ENCODE measurements around the gene RASGRP3.

The RASGRP3 gene

DNA sequence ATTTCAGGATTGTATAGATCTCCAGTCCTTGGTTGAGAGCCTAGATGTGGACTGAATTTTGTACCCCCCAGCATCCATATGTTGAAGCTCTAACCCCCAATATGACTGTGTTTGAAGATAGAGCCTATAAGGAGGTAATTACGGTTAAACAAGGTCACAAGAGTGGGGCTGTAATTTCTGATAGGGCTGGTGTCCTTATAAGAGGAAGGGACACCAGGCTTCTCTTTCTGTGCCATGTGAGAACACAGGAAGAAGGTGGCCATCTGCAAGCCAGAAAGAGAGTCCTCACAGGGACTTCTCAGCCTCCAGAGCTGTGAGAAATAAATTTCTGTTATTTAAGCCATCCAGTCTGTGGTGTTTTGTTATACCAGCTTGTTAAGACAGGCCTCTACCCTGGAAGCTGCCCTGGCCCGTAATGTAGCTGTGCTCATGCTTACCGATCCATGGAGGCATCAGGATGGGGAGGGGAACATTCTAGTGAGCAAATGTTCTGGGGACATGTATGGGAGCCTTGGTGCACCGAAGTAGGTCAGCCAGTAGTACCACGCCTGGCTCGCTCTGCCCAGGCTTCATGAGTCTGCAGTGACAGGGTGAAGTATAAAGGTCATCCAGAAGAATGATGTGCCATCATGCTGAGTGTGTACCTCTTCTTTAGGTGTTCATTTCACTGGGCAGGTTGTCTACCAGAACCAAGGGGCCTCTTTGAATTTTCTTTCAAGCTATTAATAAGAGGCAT is 16.1 kb downstream of the RASGRP3 start:
- DNase-seq (ENCODE audit: extremely low read depth, low read depth), result no peak
- TF ChIP-seq, protein P1, sequence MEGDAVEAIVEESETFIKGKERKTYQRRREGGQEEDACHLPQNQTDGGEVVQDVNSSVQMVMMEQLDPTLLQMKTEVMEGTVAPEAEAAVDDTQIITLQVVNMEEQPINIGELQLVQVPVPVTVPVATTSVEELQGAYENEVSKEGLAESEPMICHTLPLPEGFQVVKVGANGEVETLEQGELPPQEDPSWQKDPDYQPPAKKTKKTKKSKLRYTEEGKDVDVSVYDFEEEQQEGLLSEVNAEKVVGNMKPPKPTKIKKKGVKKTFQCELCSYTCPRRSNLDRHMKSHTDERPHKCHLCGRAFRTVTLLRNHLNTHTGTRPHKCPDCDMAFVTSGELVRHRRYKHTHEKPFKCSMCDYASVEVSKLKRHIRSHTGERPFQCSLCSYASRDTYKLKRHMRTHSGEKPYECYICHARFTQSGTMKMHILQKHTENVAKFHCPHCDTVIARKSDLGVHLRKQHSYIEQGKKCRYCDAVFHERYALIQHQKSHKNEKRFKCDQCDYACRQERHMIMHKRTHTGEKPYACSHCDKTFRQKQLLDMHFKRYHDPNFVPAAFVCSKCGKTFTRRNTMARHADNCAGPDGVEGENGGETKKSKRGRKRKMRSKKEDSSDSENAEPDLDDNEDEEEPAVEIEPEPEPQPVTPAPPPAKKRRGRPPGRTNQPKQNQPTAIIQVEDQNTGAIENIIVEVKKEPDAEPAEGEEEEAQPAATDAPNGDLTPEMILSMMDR (IDR thresholded peaks at IDR 0.05; ENCODE audit: low read depth, low read length, missing control alignments), result no peak
- H3K4me3 ChIP-seq (replicated peaks; ENCODE audit: low read depth, low read length), result no peak overlapping the region

DNA sequence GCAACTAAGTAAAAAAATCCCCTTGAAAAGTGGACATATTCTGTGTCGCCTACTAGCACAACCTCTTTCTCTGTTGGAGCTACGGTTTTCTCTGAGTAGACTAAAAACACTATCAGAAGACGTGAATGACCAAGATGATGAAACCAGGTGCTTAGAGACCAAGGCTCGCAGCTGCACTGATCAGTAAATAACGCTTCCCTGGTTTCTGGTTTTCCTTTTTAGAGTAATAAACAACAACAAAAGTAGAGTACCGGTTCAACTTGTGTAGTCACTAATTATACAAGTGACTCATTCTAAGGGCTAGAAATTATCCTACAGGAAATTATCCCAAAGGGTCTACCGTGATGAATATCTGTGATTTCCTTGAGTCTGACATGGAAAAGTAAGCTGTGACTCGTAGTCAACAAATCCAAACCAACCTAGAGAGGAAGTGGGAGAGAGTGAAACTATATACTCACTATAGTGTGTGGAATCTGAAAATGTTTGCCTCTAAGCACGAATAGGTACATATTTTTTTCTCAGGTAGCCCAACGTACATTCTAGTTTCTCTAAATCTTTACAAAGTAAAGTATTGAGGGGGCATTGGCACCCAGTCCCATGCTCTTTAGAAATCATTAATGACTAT is 17.8 kb downstream of the RASGRP3 start:
- TF ChIP-seq, protein P1 (IDR thresholded peaks at IDR 0.05; ENCODE audit: low read depth, low read length, missing control alignments), result no peak
- H3K4me3 ChIP-seq (replicated peaks; ENCODE audit: low read depth, low read length), result no peak overlapping the region
- no peak for DNase-seq (ENCODE audit: extremely low read depth, low read depth)

- TF ChIP-seq, protein P1 (IDR thresholded peaks at IDR 0.05; ENCODE audit: low read depth, low read length, missing control alignments), result no peak
- no peak for DNase-seq (ENCODE audit: extremely low read depth, low read depth)
- no peak overlapping the region for H3K4me3 ChIP-seq (replicated peaks; ENCODE audit: low read depth, low read length)
These were observed 18.6 kb downstream of the RASGRP3 start for GRCh38 chr2:33494877-33495641.

DNA sequence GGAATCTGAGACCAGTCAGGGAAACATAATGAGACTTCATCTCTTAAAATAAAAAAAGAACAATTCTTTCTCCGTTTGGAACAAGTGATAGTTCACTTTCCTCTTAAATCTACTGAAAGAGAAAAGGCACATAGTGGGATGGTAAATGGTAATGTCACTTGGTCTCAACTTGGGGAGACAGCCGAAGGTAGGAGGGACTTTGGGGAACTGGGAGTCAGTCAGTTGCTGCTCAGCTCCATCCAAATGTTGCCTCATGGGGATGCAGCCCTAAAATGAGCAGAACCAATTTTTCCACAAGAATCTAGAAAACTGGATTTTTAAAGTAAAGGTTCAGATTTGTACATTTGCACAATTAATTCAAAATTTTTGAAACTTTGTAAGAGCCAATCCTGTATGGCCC is 19.2 kb downstream of the RASGRP3 start:
- DNase-seq (ENCODE audit: extremely low read depth, low read depth), result no peak
- no peak overlapping the region for H3K4me3 ChIP-seq (replicated peaks; ENCODE audit: low read depth, low read length)
- TF ChIP-seq, protein P1 (IDR thresholded peaks at IDR 0.05; ENCODE audit: low read depth, low read length, missing control alignments), result no peak

- TF ChIP-seq, protein P1 (IDR thresholded peaks at IDR 0.05; ENCODE audit: low read depth, low read length, missing control alignments), result no peak
- no peak overlapping the region for H3K4me3 ChIP-seq (replicated peaks; ENCODE audit: low read depth, low read length)
- DNase-seq (ENCODE audit: extremely low read depth, low read depth), result no peak
These were observed 19.7 kb downstream of the RASGRP3 start for GRCh38 chr2:33496150-33496549.

- DNase-seq (ENCODE audit: extremely low read depth, low read depth), result no peak
- TF ChIP-seq, protein P1 (IDR thresholded peaks at IDR 0.05; ENCODE audit: low read depth, low read length, missing control alignments), result no peak
- no peak overlapping the region for H3K4me3 ChIP-seq (replicated peaks; ENCODE audit: low read depth, low read length)
These were observed 20.3 kb downstream of the RASGRP3 start for GRCh38 chr2:33496726-33497125.
